Activated CD8-positive, alpha-beta memory T cell treated with anti-CD3 and anti-CD28 coated beads, Interleukin-2, amount 50 U/mL, for 48 hours (primary cell): Measurements from ENCODE around the gene SLC3A2.

ENCODE experiments used
- DNase-seq: peaks from one replicate; pipeline ENCODE4 v3.0.0-alpha.2; 2020

The SLC3A2 gene

DNA sequence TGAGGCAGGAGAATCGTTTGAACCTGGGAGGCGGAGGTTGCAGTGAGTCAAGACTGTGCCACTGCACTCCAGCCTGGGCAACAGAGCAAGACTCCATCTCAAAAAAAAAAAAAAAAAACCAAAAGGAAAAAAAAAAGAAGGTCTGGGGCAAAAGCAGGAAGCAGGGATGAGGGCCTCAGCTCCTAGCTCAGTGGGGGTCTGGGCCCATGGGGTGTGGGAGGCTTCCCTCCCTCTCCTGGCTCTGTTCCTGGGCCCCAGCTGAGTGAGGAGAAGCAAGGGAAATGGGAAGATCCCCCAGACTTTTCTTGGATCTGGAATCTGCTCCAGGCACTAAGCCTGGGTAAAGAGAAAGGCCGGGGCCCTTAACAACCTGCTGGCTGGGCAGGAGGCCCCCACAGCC, 31.6 kb downstream of the SLC3A2 start:
- DNase-seq = no peak

- DNase-seq = no peak
Observed at GRCh38 chr11:62914416-62914815, 33.7 kb downstream of the SLC3A2 start.

DNA sequence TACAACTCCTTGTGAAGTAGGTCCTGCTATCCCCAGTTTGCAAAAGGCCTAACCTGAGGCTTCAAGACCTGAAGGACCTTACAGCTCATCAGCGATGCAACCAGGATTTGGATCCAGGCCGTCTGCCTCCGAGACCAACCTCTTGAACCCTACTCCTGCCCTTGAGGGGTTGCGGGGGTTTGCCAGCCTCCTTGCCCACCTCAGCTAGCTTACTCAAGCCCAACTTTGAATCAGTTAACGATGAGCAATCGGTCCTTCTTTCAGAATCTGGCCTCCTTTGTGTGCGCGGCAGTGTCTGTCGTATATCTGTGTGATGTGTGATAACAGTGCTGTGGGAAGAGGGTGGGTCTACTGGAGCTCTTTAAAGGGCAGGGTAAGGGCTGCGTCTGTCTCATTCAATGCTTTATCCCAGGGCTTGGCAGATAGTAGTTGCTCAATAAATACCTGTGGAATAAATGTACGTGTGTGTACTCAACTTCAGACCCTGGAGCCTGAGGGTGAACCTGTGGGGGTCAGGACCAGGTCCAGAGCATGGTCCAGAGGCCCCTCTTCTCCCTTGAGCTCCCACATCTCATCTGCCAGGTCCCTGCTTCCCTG, 37.3 kb downstream of the SLC3A2 start:
- DNase-seq = no peak

DNA sequence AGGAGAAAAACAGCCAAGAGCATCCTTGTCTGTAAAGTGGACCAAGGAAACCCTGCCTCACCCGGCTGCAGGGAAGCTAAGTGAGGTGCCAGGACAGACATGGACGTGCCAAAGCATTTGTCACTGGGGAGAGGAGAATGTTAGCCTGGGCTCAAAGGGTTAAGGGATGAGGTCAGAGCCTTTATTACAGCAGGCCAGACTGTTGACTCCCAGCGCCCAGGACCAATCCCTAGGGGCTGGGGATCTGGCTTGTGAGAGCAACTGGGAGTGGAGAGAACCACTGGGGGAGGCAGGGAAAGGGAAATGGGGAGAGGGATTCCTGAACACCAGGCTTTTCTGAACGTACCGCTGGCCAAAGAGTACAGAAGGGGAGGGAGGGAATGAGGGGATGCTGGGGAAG, 37.8 kb downstream of the SLC3A2 start:
- no peak for DNase-seq

GRCh38 chr11:62919476-62919875, 38.8 kb downstream of the SLC3A2 start:
- DNase-seq = no peak

DNA sequence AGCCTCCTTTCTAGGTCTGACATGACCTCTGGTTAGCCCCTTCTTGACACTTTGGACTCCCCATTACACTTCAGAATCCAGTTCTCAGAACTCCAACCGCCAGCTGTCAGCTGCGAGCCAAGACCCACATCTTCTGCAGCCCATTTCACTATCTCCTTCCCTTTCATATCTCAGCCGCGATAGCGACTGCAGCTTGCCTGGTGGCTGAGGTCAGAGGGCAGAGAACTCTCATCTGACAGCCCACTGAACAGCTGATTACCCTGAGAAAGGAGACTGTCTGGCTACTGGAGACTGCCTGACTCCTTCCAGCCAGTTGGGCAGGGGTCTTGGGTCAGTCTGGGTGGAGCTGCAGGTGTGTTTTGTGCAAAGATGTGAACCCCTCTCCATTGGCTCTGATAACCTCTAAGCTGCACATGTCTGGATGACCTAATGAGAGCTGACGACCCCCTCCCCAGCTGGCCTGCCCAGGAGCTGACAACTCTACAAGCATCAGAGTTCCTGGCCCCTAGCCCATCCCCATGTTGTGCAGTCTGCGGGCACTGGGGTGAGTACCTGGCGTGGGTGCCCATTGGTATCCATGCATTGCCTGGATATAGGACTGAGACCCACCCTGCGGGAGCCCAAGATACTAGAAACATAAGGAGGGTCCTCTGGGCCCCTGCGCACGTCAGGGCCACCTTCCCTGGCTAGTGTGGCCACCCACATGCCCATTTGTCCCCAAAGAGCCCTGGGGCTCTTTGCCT, 39.4 kb downstream of the SLC3A2 start:
- no peak for DNase-seq

GRCh38 chr11:62921201-62921572, 40.5 kb downstream of the SLC3A2 start, which contains the start of gene CHRM1:
CHRM1 (minus strand) TSS chr11:62921363; CDS start chr11:62911100, 10,263 bp downstream.
- DNase-seq = no peak

DNA sequence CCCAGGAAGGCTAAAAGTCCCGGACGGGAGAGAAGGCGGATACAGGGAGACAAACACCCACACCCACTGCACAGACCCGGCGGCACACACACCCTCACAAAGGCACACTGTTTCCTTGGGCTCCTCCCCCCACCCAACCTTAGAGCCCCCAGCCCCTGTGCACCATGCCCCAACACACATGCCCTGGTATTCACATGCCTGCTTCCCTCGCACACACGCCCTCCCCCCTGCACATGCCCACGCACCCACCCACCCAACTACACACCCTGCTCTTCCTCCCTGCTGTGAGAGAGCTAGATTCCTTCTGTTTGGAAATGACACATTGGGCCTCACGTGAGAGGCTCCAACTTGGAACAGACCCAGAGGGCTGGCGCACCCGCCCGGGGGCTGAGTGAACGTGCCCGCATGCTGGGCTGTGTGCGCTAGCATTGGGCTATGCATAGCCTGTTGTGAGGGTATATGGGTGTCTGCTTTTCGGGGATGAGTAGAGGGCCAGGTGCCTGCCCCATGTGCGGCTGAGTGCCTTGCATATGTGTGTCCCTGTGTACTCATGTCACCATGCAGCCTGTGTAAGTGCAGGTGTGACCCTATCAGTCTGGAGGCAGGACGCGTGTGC, 41.0 kb downstream of the SLC3A2 start:
- DNase-seq = no peak

DNA sequence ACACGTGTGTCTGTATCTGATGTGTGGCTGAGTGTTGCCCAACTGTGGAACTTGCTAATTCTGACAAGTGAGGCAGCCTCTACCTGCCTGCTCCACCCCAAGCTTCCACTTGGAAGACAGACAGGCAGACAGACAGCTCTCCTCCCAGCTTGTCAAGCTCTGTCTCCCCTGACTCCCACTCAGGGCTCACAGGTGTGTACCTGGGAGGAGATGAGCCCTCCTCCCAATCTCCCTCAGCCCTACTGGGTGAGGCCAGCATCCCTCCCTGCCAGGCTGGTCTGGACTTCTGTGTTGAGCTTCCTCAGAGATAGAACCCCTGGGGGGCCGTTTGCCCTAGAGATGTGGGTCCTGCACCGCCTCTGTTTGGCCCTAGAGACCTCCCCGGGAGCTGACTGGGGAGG, 41.5 kb downstream of the SLC3A2 start:
- no peak for DNase-seq

- DNase-seq = peak; percentile 82
Observed at GRCh38 chr11:62922653-62923431, 42.1 kb downstream of the SLC3A2 start.

- DNase-seq = no peak
Observed at GRCh38 chr11:62923601-62924411, 43.1 kb downstream of the SLC3A2 start.

DNA sequence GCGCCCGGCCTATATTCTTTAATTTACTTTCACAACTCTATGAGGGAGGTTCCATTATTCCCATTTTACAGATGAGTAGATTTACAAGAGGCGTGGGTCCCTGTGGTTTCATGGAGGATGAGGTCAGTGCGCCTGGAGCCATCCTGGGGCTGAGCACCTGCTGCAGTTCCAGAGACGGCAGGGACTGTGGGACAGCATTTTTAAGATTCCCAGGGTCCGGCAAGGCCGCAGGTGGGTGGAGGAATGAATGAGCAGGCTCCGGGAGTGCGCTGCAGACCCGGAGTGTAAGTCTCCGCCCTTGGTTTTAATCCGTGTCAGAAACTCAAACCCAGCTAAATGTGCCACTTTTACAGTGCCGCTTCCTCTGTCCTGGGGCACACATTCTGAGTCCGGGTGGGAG, 44.6 kb downstream of the SLC3A2 start:
- DNase-seq = no peak

GRCh38 chr11:62925745-62926679, 45.3 kb downstream of the SLC3A2 start:
- DNase-seq = no peak

GRCh38 chr11:62926680-62927455, 46.2 kb downstream of the SLC3A2 start:
- DNase-seq = no peak

- DNase-seq = no peak
Observed at GRCh38 chr11:62928011-62928410, 47.3 kb downstream of the SLC3A2 start.

GRCh38 chr11:62930157-62930556, 49.5 kb downstream of the SLC3A2 start:
- no peak for DNase-seq

DNA sequence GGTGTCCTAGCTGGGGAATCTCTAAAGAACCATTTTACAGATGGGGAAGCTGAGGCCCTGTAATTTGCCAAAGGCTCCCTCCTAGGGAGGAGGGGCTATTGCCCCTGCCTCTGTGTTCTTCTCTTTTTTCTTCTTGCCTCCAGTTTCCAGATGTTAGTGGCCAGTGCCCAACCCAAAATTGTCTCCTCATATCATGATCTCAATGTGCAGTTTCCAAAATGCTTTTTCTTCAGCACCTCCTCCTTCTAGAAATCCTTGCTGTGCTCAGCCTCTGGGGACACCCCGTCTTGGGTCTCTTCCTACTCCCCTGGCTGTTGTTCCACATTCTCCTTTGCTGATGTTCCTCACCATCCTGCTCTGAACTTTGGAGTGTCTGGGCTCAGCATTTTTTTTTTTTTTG, 50.0 kb downstream of the SLC3A2 start:
- no peak for DNase-seq

DNA sequence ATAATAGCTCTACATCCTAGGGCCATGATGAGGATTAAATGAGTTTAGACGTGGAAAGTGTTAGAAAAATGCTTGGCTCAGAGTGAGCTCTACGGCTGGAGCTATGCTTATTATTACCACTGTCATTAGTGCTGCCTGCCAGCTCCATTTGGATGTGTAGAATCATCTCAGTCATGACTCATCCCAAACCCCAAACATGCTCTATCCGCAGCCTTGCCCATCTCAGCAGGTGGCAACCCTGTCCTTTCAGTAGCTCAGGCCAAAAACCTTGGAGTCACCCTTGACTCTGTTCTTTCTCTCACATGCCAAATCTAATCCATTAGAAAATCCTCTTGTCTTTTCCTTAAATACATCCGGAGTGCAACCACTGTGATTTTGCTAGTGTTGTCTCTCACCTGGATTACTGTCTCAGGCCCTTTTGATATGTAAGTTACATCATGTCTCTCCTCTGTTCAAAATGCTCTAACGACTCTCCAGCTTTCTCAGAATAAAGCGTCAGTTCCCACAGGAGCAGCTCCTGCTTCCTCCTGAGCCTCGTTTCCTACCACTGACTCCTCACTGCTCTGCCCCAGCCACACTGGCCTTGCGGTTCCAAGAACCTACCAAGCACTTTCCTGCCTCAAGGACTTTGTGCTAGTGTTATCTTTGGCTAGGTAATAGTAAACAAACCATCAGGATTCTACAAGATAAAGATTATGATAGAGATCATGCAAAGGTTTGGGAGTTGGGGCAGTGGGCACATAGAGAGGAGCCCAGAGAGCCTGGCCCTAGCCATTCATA, 51.0 kb downstream of the SLC3A2 start:
- no peak for DNase-seq

DNA sequence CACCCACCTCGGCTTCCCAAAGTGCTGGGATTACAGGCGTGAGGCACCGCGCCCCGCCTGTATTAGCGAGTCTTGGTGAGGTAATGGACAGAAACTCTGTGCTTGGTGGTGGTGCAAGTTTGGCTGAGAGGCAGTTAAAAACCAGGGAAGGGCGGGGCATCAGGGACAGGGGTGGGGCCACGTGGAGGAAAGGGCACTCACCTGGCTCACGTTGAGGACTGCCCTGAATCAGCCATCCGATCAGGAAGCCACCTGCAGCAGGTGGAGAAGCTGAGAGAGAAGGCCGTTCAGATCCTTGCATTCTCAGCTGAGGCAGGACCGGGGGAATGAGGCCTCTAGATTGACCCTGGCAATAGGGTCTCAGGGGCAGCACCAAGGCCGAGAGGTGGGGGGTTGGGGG, 52.6 kb downstream of the SLC3A2 start:
- no peak for DNase-seq
